Measurements from ENCODE around the gene SPATS2. TPM values are rescaled to one million over a fixed set of nuclear protein-coding genes. Genes with fewer than 3 reads are reported as not detected.

Gene SPATS2
- total RNA-seq, 1 experiment from 2014 or later: 74.2 TPM

GRCh38 chr12:49364989-49365388 is 2.3 kb upstream of the SPATS2 start:
- TF ChIP-seq CEBPB (IDR thresholded peaks at IDR 0.05; ENCODE audit: low read depth) (peak; percentile 72), JUND (IDR thresholded peaks at IDR 0.05) (peak; percentile 10; the same call in 1 of the 2 replicates), SP1 (IDR thresholded peaks at IDR 0.05; ENCODE audit: low read depth) (no peak)
- H3K9ac ChIP-seq (ENCODE audit: low read length): peak overlapping the region; percentile 92
- ChIA-PET RAD21 (ENCODE audit: low non-redundant PET in 1 of 2, low total read pairs in 2 of 2, uncharacterized antibody in 2 of 2, unreplicated experiment in 2 of 2) (interaction anchor here in 1 of 2 experiments (1.7 kb wide), 1 partner anchor 146 kb away, joined by 5 read pairs; no protein-coding TSS in a partner anchor), CTCF (interaction anchor here (1.2 kb wide), 1 partner anchor 17 kb away, joined by 5 read pairs; no protein-coding TSS in a partner anchor), POLR2A (interaction anchor here (0.8 kb wide), 1 partner anchor 138 kb away, joined by 3 read pairs; no protein-coding TSS in a partner anchor)
- peak overlapping the region; percentile 99; the same call in 1 of the 2 replicates for H3K27ac ChIP-seq (ENCODE audit: low read depth, low read length)
- H4K20me1 ChIP-seq (ENCODE audit: insufficient read depth): peaks cover under 1% of the 10 kb centered on the region; the same call in 1 of the 2 replicates
- ATAC-seq (no peak), DNase-seq (ENCODE audit: low read depth, low spot score) (no peak)
- no peak overlapping the region for H2AFZ ChIP-seq (ENCODE audit: low read depth, low read length, poor library complexity, severe bottlenecking)
- peaks cover 32 to 46% of the 10 kb centered on the region in 2 experiments for H3K4me1 ChIP-seq (ENCODE audit: control insufficient read depth in 1 of 2, insufficient read depth in 2 of 2, low read length in 2 of 2)
- H3K4me2 ChIP-seq (ENCODE audit: low read length): peak overlapping the region; percentile 71
- H3K4me3 ChIP-seq (replicated peaks in 1 of 2; ENCODE audit: low read depth in 1 of 2, low read length in 2 of 2): no peak overlapping the region
- H3K36me3 ChIP-seq (ENCODE audit: control insufficient read depth in 1 of 2, insufficient read depth in 2 of 2, low read length in 2 of 2): no peaks in the 10 kb centered on the region
- intact Hi-C loops (cut with micrococcal nuclease): no loop called here
- H3K79me2 ChIP-seq (ENCODE audit: insufficient read depth, low read length): peaks cover 33% of the 10 kb centered on the region
- H3K9me2 ChIP-seq (ENCODE audit: insufficient read depth): no peaks in the 10 kb centered on the region
- no peaks in the 10 kb centered on the region for H3K9me3 ChIP-seq (ENCODE audit: control insufficient read depth in 1 of 2, insufficient read depth in 1 of 2, low read depth in 1 of 2, low read length in 2 of 2)
- no peaks in the 10 kb centered on the region for H3K27me3 ChIP-seq (ENCODE audit: insufficient read depth, low read length)
- no TSS peak for BruUV-seq (replicated peaks)

- Histone ChIP-seq H4K20me1 (ENCODE audit: insufficient read depth) (peaks cover 5% of the 10 kb centered on the region; the same call in 1 of the 2 replicates), H3K4me2 (ENCODE audit: low read length) (peak overlapping the region; percentile 71), H3K27ac (ENCODE audit: low read depth, low read length) (peak overlapping the region; percentile 99; the same call in 1 of the 2 replicates), H3K9me2 (ENCODE audit: insufficient read depth) (no peaks in the 10 kb centered on the region), H3K27me3 (ENCODE audit: insufficient read depth, low read length) (no peaks in the 10 kb centered on the region), H2AFZ (ENCODE audit: low read depth, low read length, poor library complexity, severe bottlenecking) (no peak overlapping the region), H3K4me1 (ENCODE audit: control insufficient read depth in 1 of 2, insufficient read depth in 2 of 2, low read length in 2 of 2) (peaks cover 37 to 52% of the 10 kb centered on the region in 2 experiments), H3K9me3 (ENCODE audit: control insufficient read depth in 1 of 2, insufficient read depth in 1 of 2, low read depth in 1 of 2, low read length in 2 of 2) (no peaks in the 10 kb centered on the region), H3K36me3 (ENCODE audit: control insufficient read depth in 1 of 2, insufficient read depth in 2 of 2, low read length in 2 of 2) (no peaks in the 10 kb centered on the region), H3K4me3 (replicated peaks in 1 of 2; ENCODE audit: low read depth in 1 of 2, low read length in 2 of 2) (peak overlapping the region; percentile 65 to 71), H3K9ac (ENCODE audit: low read length) (peak overlapping the region; percentile 92), H3K79me2 (ENCODE audit: insufficient read depth, low read length) (peaks cover 38% of the 10 kb centered on the region)
- intact Hi-C loops (cut with micrococcal nuclease): no loop called here
- CTCF ChIA-PET: interaction anchor here (1.2 to 2.6 kb wide), 3 partner anchors 18 to 147 kb away, joined by 5 to 19 read pairs (median 8); no protein-coding TSS in a partner anchor
- no peak for DNase-seq (ENCODE audit: low read depth, low spot score)
- TF ChIP-seq MAX (IDR thresholded peaks at IDR 0.05) (no peak), SIN3A (IDR thresholded peaks at IDR 0.05; ENCODE audit: low read depth) (no peak), SRF (IDR thresholded peaks at IDR 0.05; ENCODE audit: low read depth) (no peak), SP1 (IDR thresholded peaks at IDR 0.05; ENCODE audit: low read depth) (peak; percentile 15; the same call in 1 of the 2 replicates), REST (IDR thresholded peaks at IDR 0.05; ENCODE audit: low read depth) (no peak), JUND (IDR thresholded peaks at IDR 0.05) (no peak), EZH2 (IDR thresholded peaks at IDR 0.05) (no peak), CTCF (IDR thresholded peaks at IDR 0.05 in 2 of 3, conservative IDR thresholded peaks at IDR 0.05 in 1 of 3; ENCODE audit: borderline replicate concordance in 1 of 3, insufficient read depth in 1 of 3, low read depth in 2 of 3, low read length in 2 of 3) (no peak), YY1 (IDR thresholded peaks at IDR 0.05; ENCODE audit: extremely low read depth, insufficient replicate concordance, low read depth, low read length) (no peak), POLR2AphosphoS5 (IDR thresholded peaks at IDR 0.05; ENCODE audit: low read depth, low read length) (peak; percentile 43), ELF1 (IDR thresholded peaks at IDR 0.05; ENCODE audit: borderline replicate concordance, low read depth) (no peak; the same call in 1 of the 2 replicates)
- no peak for ATAC-seq
- POLR2A ChIA-PET: no interaction called here
- RAD21 ChIA-PET (ENCODE audit: low non-redundant PET in 1 of 2, low total read pairs in 2 of 2, uncharacterized antibody in 2 of 2, unreplicated experiment in 2 of 2): interaction anchor here in 1 of 2 experiments (1.7 kb wide), 1 partner anchor 146 kb away, joined by 5 read pairs; no protein-coding TSS in a partner anchor
- BruUV-seq (replicated peaks): no TSS peak
Measured at GRCh38 chr12:49365542-49365941, 1.7 kb upstream of the SPATS2 start.
